NCI-H446 (cell line): Measurements from ENCODE around the gene SGCA.
A peak's percentile ranks its signal among the peaks of the same experiment; 100 is the strongest.

Experiments
- DNase-seq, 2 experiments: peaks; one replicate each; lab custom pipeline; 2025; lab: John Stamatoyannopoulos, UW

Gene SGCA

DNA sequence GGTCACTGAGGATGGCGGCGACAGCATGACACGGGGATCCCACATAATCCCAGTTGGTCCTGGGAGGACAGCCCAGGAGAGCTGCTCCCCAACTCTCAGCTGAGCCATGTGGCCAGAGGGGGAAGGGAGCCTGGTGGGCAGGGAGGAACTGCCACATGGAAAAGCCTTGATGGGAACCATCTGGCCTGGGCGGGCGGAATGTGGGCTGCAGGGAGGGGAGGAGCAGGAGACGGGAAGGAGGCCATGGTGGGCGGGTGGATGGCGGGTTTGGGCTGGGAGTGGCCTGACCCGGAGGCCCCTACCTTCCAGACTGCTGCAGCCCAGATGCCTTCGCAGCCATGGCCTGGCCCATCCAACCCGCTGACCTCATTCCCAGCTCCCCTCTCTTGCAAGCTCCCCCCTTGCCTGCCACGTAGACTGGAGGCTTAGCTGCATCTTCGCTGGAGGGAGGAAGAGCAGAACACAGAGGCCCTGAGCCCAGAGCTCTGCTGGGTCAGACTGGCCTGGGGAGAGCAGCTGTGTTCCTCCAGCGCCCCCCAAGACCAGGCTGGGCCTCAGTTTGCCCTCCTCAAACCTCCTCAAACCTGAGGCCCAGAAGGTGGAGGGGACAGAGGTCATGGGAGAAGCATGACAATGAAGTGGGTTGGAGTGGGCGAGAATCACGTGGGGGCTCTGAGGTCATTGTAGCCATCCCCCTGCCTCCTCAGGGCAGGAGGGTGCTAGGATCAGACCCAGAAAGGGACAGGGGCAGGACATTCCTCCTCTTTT, 43.9 kb downstream of the SGCA start:
- peak in 1 of 2 experiments; percentile 43 for DNase-seq

DNA sequence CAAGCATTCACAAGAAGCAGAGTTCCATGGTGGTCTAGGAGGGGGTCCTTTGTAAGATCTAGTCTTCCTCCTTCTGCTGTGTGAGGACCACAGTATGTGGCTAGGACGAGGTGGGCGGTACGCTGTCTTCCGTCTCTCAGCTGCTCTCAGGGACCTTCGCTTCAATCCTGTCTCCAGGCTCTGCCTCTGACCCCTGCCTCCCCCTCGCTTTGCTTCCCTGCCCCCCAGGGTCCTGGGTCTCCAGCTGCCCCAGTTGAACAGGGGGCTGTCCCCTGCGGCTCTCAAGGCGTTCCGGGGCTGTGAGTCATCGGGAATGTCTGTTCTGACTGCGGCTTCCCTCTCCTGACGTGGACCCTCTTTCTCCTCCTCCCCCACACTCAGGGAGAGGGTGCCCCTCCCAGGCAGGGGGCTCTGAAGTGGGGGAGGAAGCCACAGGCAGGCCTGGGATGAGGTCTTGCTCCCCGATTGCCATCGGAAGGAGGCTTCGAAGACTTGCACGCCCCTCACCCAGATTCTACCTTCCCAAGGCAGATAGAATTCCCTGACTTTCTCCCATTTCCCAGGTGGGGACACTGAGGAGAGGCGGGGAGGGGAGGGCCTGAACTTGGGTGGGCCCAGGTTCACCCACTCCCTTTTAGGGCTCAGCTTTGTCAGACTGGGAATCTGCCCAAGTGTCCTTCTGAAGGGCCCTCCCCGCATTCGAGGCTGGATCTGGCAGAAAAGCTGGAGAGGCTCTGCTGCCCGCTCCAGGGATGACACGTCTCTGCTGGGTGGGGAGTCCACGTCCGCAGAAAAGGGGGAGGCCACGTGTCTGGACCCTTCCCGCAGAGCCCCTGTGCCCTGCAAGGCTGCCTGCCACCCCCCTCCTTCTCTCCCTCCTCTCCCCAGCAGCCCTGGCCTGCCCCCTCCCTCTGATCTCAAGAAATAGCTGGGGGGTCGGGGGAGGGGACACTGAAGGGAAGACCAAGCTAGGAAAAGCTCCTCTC, 44.7 kb downstream of the SGCA start:
- DNase-seq = no peak

DNA sequence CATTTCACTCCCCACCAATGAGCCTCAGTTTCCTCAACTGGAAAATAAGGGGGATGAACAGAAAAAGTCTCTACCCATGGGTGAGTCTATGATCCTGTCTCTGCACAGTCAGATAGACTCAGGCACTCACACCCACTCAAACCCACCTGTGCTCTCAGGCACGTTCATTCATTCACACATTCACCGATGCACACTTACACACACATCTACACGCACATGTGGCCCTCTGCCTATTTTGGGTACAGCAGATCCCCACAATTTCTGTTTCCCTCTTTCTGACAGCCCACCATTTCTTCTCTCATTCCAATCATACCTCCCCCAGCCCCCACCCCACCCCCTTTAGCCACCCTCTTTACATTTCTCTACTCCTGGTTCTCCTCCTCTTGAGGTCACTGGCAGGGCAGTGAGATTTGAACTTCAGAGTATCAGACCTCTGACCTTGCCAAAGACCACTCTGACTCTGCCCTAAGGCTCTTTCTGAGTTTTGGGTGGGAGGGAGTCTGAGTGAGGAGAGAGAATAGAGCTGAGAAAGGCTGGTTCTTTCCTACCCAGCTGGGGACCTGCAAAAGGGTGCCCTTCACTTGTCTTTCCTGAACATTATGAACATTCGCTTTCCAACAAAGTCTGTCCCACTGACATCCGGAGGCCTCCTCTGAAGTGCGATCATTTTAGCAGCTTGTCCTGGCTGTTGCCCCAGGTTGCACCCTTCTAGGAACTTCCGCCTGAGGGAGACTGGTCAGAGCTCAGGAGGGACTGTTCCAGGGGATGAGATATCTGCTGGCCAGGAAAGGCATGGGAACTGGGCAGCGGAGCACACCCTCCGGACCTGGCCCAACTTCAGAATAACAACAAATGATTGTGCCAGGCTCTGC, 45.7 kb downstream of the SGCA start:
- no peak for DNase-seq

DNA sequence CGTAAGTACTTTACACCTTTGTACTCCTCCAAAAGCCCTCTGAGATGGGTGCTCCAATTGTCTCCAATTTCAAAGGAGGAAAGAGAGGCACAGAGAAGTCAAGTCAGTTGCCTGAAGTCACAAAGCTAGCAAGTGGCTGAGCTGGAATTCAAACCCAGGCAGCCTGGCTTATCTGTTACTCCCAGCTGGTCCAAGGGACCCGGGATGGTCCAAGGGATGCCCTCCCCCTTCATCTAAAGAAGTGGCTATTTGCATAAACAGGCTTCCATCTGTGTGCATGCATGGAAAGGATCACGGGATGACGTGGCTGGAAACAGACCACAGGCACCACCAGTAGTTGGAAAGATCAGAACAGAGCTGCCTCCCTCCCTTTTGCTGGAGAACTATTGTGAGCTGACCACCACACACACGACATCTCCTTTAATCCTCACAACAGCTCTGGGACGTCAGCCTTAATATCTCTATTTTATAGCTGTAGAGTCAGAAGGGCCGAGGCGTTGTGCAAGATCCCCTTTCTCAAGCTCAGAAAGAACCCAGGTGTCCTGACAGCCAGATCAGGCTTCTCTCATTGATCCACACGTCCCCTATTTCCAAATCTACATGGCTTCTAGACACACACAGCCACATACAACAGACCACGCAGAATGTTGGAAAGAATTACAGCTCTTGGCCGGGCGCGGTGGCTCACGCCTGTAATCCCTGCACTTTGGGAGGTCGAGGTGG, 46.5 kb downstream of the SGCA start:
- no peak for DNase-seq

DNA sequence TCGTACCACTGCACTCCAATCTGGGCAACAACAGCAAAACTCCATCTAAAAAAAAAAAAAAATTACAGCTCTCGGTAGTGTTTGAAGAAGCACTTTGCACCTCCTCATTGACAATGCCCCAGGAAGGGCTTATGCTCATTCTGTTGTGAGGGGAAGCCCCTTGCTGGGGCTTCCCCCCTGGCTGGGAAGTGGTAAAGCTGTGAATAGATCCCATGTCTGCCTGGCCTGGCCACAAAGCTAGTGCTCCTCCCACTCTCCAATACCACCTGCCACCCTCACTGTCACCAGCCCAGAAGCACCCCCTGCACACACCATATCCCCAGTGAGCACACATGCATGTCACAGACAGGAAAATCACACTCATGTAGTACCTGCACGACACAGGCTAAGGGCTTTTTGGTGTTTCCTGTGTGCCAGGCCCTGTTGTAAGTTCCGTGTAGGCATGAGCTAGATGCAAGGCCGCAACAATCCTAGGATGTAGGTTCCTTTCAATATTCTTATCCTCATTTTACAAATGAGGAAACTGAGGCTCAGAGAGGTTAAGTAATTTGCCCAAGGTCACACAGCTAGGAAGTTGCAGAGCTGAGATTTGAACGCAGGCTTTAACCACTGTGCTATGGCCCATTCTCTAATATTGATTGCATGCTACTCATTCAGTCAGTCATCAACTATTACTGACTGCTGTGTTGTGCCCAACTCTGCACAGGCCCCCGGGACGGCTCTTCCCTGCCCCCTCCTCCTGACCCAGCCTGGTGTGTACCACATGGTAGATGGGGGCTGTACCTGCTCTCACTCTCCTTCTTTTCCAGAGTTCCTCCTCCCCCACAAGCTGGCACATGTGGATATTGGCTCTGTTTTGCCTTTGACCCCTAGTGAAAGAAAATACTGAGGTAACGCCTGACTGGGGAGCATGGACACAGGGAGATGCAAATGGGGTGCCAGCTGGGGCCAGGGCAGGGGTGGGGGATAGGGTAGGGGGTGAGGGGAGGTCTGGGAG, 47.5 kb downstream of the SGCA start:
- peak in 1 of 2 experiments; percentile 36 for DNase-seq

DNA sequence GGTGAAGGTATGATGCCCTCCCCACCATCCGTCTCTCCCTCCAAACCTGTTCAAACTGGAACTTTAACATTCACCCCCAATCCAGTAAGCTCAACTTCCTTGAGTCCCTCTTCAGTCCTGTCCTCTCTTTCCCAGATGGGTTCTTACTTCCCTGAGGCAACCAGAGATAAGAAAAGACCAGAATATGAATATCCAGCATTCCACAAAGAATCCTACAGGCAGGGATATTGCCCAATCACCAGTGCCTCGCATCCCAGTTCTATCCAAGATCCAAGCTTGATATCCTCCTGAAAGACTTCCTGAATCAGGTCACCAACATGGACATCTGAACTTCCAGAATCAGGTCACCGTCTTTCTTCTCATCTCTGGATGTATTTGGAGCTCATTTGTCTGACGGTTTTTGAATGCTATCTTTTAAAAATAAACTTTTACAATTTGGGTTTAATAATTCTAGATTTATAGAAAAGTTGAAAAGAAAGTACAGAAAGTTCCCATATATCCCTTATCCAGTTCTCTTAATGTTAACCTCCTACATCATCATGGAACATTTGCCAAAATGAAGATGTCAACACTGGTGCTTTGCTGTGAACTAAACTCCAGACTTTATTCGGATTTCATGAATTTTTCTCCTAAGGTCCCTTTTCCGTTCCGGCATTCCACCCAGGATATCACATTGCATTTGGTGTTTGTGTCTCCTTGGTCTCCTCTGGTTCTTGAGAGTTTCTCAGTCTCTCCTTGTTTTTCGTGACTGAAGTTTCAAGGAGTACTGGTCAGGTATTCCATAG, 49.4 kb downstream of the SGCA start:
- no peak for DNase-seq

DNA sequence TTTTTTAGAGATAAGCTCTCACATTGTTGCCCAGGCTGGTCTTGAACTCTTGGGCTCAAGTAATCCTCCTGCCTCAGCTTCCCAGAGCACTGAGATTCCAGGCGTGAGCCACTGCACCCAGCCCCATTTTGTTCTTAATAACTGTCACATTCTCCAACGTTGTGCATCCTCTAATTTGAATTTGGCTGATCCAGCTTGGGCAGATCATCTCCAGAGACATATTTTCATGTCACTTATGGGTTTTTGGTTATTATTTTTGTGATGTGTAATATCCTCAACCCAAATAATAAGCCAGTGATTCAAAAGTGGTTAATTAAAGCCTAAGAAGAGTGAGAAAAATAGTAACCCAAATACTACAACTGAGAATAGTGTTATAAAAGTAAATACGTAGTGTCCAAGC, 51.8 kb downstream of the SGCA start:
- no peak for DNase-seq

DNA sequence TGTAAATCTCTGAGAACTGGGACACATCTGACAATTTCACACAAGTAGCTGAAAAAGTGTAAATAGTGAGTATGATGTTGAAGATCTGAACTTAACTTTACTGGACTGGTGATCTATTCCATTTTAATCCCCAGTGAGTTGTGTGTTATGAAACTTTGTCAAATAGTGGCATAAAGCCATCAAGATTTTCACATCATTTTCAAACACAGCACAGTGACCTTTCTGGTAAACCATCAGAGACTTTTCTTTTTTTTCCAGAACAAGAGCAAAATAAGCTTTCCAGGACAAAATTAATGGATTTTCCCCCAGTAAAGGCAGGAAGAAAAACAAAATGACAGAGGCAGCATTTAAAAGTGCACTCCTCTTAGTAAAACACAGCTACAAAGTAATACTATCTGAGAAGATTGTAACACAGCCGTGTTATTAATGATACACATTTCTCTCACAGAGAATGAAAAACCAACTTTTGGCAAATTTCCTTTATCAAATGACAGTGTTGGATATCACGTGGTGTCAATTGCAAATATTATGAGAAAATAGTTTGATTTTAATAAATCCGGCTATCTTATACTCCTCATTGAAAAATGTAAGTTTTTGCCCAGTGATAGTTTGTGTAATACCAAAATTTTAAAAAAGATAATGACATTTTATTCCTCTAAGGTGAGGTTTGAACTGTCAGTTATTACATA, 52.4 kb downstream of the SGCA start:
- DNase-seq = no peak

DNA sequence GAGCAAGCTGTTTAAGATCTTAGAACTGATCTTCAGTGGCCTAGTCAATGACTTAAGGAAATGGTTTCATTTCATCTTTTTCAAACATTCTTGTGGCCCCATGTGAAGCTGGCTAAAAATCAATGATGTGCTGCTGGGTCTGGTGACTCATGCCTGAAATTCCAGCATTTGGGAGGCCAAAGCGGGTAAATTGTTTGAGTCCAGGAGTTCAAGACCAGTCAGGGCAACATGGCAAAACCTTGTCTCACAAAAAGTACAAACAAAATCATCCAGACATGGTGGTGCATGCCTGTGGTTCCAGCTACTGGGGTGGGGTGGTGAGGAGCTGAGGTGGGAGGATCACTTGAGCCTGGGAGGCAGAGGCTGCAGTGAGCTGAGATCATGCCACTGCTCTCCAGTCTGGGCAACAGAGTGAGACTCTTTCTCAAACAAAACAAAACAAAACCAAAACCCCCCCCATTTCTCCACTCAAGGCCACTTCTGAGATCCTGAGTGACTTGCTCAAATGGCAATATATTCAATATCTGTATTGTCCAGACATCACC, 53.0 kb downstream of the SGCA start:
- no peak for DNase-seq

DNA sequence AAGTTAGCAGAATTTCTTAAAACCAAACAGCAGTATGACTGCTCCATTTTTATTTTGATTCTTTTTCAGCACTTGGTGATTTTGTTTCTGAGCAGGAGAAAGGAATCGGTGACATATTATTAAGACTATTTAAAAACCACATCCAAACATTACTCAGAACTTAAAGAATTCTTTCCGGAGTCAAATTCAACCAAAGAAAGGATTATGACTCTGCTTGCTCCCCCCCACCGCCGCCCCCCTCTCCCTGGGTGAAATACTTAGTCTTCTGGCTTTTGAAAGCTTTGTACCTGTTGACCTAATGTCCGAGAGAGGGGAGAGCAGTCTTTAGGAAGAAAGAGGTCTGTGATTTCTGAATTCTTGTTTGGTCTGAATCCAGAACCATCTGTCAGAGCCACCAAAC, 53.5 kb downstream of the SGCA start:
- no peak for DNase-seq

DNA sequence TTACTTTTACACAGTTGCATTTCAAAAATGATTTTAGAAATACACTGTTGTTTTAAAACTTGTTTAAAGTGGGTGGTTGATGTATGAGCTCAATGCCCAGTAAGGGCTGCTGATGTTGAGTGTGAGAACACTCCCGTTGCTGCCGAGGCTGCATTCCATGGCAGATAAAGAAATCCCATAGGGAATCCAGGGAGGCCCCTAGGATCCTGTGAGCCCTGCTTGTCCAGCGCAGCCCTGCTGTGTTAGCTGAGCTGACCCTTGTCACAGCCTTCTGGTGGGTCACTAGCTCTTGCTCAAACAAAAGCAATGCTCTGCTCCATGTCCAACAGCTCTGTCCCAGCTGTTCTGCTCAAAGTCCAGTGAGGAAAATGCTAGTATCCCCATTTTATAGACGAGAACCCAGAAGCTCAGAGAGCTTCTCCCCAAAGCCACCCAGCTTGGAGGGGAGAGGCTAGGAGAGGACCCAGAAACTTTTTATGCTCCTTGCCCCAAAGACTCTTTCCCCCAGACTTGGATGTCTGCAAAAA, 54.2 kb downstream of the SGCA start:
- DNase-seq = no peak

DNA sequence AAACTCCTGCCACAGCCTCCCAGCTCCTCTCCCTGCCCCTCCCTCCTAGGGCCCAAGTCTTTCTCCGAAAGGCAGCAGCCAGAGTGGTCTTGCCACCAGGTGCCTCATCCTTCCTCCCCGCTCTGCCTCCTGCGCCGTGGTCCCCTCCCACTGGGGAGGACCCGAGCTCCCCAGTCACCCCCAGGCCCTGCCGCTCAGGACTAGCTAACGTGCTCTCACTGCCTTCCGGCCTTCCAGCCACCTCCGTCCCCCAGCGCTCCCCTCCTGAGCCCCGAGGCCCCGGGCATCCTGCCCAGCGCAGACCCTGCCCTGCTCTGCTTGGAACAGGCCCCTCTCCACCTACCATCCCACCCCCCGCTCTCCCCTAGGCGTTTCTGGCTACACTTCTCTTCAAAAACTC, 55.0 kb downstream of the SGCA start:
- DNase-seq = no peak

DNA sequence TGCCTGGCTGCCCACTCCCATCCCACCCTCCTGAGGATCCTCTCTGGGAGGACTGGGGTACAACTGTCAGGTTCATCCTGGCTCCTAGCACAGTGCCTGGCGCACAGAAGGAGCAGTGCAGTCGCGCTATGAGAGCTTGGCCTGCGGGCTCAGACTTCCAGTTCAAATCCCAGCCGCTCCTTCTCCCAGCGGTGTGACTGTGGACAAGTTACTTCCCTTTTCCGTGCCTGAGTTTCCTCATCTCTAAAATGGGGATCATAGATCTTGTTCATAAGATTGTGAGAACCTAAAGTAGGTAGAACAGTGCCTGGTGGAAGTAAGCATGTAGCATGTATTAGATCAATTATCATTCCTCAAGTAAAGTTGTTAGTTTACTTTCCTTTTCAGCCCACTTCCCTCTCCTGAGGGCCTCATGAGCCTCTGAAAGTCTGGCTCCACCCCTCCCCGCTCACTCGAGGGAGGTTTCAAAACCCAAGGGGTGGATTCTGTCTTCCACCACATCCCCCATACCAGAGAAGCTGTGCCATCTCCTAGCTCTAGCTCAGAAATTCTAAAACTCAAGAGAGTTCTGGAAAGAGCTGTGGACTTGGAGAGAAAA, 55.6 kb downstream of the SGCA start:
- no peak for DNase-seq

DNA sequence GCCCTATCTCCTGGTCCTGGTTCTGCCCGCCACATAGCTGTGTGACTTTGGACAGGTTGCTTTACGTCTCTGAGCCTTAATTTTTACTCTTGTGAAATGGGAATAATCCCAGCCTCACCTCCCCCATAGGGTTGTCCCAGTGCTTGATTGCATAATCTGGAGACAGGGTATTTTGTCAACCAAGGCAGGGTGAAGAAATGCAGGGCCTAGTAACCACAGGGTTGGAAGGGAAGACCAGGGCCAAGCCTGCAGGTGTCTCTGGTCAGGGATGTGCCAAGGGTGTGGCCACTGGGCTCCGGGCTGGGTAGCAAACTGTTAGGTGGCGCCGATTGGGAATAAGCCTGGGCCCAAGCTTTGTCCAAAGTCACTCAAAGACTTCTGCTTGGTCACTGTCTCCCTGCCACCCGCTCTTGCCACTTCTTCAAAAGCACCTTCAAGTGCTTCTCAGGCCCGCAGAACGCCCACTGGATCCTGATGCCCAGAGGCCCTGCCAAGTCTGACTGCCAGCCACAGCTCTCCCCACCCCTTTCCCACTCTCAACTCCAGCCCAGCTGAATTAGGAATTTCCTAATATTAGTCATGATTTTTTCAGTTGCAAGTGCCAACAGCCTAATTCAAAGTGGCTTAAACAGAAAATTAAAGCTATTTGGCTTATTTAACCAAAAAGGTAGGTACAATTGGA, 56.2 kb downstream of the SGCA start:
- no peak for DNase-seq

DNA sequence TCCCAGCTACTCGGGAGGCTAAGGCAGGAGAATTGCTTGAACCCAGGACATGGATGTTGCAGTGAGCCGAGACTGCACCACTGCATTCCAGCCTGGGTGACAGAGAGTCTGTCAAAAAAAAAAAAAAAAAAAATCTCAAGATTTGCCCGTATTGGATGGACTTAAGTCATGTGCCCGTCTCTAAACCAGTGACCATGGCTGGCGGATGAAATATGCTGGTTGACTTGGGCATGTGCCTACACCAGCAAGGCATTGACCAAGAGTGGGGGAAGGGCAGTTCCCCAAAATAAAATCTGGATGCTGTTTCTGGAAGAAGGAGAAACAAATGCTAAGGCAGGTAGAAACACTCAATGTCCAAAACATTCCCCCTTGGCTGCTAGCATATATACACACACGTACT, 57.1 kb downstream of the SGCA start:
- no peak for DNase-seq
